ENCODE measurements around the gene UBE2H. TPM values are rescaled to one million over a fixed set of nuclear protein-coding genes. Genes with fewer than 3 reads are reported as not detected.

Gene UBE2H
- total and polyA plus RNA-seq, 2 donors (not counting 1 experiment from before 2014, with no cell fraction given), result 23.3 to 54.1 TPM

DNA sequence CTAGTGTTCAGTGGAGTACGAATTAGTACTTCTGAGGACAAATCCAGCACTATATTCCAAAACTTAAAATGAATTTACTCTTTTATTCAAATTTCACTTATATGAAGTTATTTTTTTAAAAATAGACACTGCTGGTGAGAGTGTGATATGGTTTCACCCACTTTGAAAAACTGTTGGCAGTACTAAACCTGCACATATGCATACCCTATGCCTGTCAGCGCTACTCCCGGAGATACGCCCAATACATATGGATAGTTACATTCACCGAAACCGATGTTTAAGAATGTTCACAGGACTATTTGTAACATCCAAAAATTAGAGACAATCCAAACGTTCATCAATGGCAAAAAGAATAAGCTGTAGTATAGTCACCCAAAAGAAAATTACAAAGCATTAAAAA, 69.6 kb downstream of the UBE2H start:
- Histone ChIP-seq H3K79me2 (ENCODE audit: control insufficient read depth, insufficient read depth, low read length) (peaks cover 63% of the 10 kb centered on the region), H2AFZ (ENCODE audit: insufficient read depth, low read depth, low read length, poor library complexity, severe bottlenecking) (no peak overlapping the region), H4K20me1 (ENCODE audit: control insufficient read depth, insufficient read depth, low read length, poor library complexity, severe bottlenecking) (peaks cover 23% of the 10 kb centered on the region), H3K4me1 (ENCODE audit: control insufficient read depth in 2 of 2, insufficient read depth in 2 of 2, low read length in 2 of 2) (peaks cover 0 to 5% of the 10 kb centered on the region in 2 donors), H3K4me3 (ENCODE audit: control extremely low read depth in 1 of 5, extremely low read depth in 1 of 5, insufficient read depth in 1 of 5, low read depth in 2 of 5, low read length in 4 of 5) (no peak overlapping the region), H3K27me3 (replicated peaks in 1 of 4; ENCODE audit: control extremely low read depth in 1 of 4, control insufficient read depth in 3 of 4, insufficient read depth in 4 of 4, low read length in 3 of 4) (no peaks in the 10 kb centered on the region), H3K27ac (ENCODE audit: low read length in 2 of 2) (no peak overlapping the region), H3K36me3 (replicated peaks in 1 of 2; ENCODE audit: control extremely low read depth in 1 of 2, control insufficient read depth in 1 of 2, extremely low read depth in 1 of 2, insufficient read depth in 2 of 2, low read length in 1 of 2) (peaks cover 9 to 29% of the 10 kb centered on the region in 2 experiments), H3K9ac (ENCODE audit: low read length) (no peak overlapping the region), H3K4me2 (replicated peaks; ENCODE audit: low read depth, low read length, poor library complexity, severe bottlenecking) (no peak overlapping the region), H3K9me3 (ENCODE audit: control extremely low read depth in 1 of 3, control insufficient read depth in 2 of 3, insufficient read depth in 1 of 3, low read length in 2 of 3) (no peaks in the 10 kb centered on the region)
- Mint-ChIP-seq H3K4me1 (peaks cover 6% of the 10 kb centered on the region), H3K9me3 (ENCODE audit: insufficient read depth) (no peaks in the 10 kb centered on the region), H3K4me3 (no peak overlapping the region), H3K27ac (no peak overlapping the region), H3K27me3 (no peaks in the 10 kb centered on the region)
- DNase-seq (no peak), ATAC-seq (ENCODE audit: low read depth) (no peak)
- intact Hi-C loops (cut with micrococcal nuclease), result loop anchor here (5.0 kb wide), 1 partner anchor 36 kb away; no protein-coding TSS in a partner anchor
- WGBS (ENCODE audit: insufficient coverage), result 95% methylated on average over 4 of the region's 7 CpGs
- TF ChIP-seq, protein P1, sequence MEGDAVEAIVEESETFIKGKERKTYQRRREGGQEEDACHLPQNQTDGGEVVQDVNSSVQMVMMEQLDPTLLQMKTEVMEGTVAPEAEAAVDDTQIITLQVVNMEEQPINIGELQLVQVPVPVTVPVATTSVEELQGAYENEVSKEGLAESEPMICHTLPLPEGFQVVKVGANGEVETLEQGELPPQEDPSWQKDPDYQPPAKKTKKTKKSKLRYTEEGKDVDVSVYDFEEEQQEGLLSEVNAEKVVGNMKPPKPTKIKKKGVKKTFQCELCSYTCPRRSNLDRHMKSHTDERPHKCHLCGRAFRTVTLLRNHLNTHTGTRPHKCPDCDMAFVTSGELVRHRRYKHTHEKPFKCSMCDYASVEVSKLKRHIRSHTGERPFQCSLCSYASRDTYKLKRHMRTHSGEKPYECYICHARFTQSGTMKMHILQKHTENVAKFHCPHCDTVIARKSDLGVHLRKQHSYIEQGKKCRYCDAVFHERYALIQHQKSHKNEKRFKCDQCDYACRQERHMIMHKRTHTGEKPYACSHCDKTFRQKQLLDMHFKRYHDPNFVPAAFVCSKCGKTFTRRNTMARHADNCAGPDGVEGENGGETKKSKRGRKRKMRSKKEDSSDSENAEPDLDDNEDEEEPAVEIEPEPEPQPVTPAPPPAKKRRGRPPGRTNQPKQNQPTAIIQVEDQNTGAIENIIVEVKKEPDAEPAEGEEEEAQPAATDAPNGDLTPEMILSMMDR (IDR thresholded peaks at IDR 0.05), result no peak
- TF ChIP-seq EZH2 (IDR thresholded peaks at IDR 0.05; ENCODE audit: borderline replicate concordance, insufficient read depth, low read depth, low read length, poor library complexity, severe bottlenecking), result no peak
- ChIA-PET POLR2A (no interaction called here), CTCF (no interaction called here)

- Histone ChIP-seq H3K27me3 (replicated peaks in 1 of 4; ENCODE audit: control extremely low read depth in 1 of 4, control insufficient read depth in 3 of 4, insufficient read depth in 4 of 4, low read length in 3 of 4) (no peaks in the 10 kb centered on the region), H3K4me3 (ENCODE audit: control extremely low read depth in 1 of 5, extremely low read depth in 1 of 5, insufficient read depth in 1 of 5, low read depth in 2 of 5, low read length in 4 of 5) (no peak overlapping the region), H3K9me3 (ENCODE audit: control extremely low read depth in 1 of 3, control insufficient read depth in 2 of 3, insufficient read depth in 1 of 3, low read length in 2 of 3) (no peaks in the 10 kb centered on the region), H3K36me3 (replicated peaks in 1 of 2; ENCODE audit: control extremely low read depth in 1 of 2, control insufficient read depth in 1 of 2, extremely low read depth in 1 of 2, insufficient read depth in 2 of 2, low read length in 1 of 2) (peaks cover 10 to 30% of the 10 kb centered on the region in 2 experiments), H2AFZ (ENCODE audit: insufficient read depth, low read depth, low read length, poor library complexity, severe bottlenecking) (no peak overlapping the region), H3K9ac (ENCODE audit: low read length) (no peak overlapping the region), H3K4me2 (replicated peaks; ENCODE audit: low read depth, low read length, poor library complexity, severe bottlenecking) (no peak overlapping the region), H4K20me1 (ENCODE audit: control insufficient read depth, insufficient read depth, low read length, poor library complexity, severe bottlenecking) (peaks cover 24% of the 10 kb centered on the region), H3K79me2 (ENCODE audit: control insufficient read depth, insufficient read depth, low read length) (peaks cover 60% of the 10 kb centered on the region), H3K27ac (ENCODE audit: low read length in 2 of 2) (no peak overlapping the region), H3K4me1 (ENCODE audit: control insufficient read depth in 2 of 2, insufficient read depth in 2 of 2, low read length in 2 of 2) (peaks cover 0 to 5% of the 10 kb centered on the region in 2 donors)
- H3K27ac Mint-ChIP-seq, result no peak overlapping the region
- DNase-seq (no peak), ATAC-seq (ENCODE audit: low read depth) (no peak)
- TF ChIP-seq, protein P1 (IDR thresholded peaks at IDR 0.05), result no peak
- no peak for TF ChIP-seq EZH2 (IDR thresholded peaks at IDR 0.05; ENCODE audit: borderline replicate concordance, insufficient read depth, low read depth, low read length, poor library complexity, severe bottlenecking)
- H3K9me3 Mint-ChIP-seq (ENCODE audit: insufficient read depth), result no peaks in the 10 kb centered on the region
- intact Hi-C loops (cut with micrococcal nuclease), result loop anchor here (5.0 kb wide), 1 partner anchor 35 kb away; no protein-coding TSS in a partner anchor
- WGBS (ENCODE audit: insufficient coverage), result 75% methylated on average over 1 of the region's 3 CpGs
- ChIA-PET CTCF (no interaction called here), POLR2A (no interaction called here)
- no peaks in the 10 kb centered on the region for H3K27me3 Mint-ChIP-seq
- peaks cover 6% of the 10 kb centered on the region for H3K4me1 Mint-ChIP-seq
- no peak overlapping the region for H3K4me3 Mint-ChIP-seq
Observed at GRCh38 chr7:129882531-129882930, 70.2 kb downstream of the UBE2H start.
